ENCODE results near the gene FREM3. TPM values are rescaled to one million over a fixed set of nuclear protein-coding genes. Genes with fewer than 3 reads are reported as not detected.

The FREM3 gene
- total RNA-seq, 4 donors from 2014 or later, result not detected

- DNase-seq (ENCODE audit: low spot score in 2 of 2), result no peak
- no peak overlapping the region for H3K27ac ChIP-seq
- 89 to 90% methylated on average over 9 of the region's 9 CpGs for WGBS, 2 donors
- no peaks in the 10 kb centered on the region for H3K27me3 ChIP-seq
- H3K4me3 ChIP-seq, result no peak overlapping the region
- peaks cover 0 to 8% (median 0%) of the 10 kb centered on the region in 4 donors for H3K9me3 ChIP-seq
- no peak for TF ChIP-seq EP300 (IDR thresholded peaks at IDR 0.05)
- TF ChIP-seq CTCF (IDR thresholded peaks at IDR 0.05), result no peak
- no peak for TF ChIP-seq POLR2A (IDR thresholded peaks at IDR 0.05)
- peaks cover 0 to 19% (median 0%) of the 10 kb centered on the region in 4 donors for H3K4me1 ChIP-seq
- no peaks in the 10 kb centered on the region for H3K36me3 ChIP-seq
Measured at GRCh38 chr4:143668930-143669552, 31.4 kb downstream of the FREM3 start.

- Histone ChIP-seq H3K36me3 (no peaks in the 10 kb centered on the region), H3K4me1 (peaks cover 0 to 19% (median 0%) of the 10 kb centered on the region in 4 donors), H3K4me3 (no peak overlapping the region), H3K27ac (no peak overlapping the region), H3K27me3 (no peaks in the 10 kb centered on the region), H3K9me3 (no peaks in the 10 kb centered on the region)
- DNase-seq (ENCODE audit: low spot score in 2 of 2), result peak in 1 of 2 donors; percentile 76
- TF ChIP-seq CTCF (IDR thresholded peaks at IDR 0.05) (no peak), EP300 (IDR thresholded peaks at IDR 0.05) (peak in 1 of 2 donors; percentile 72)
- 1 to 4% methylated on average over 4 of the region's 4 CpGs for WGBS, 2 donors
Measured at GRCh38 chr4:143667461-143667860, 33.0 kb downstream of the FREM3 start.

- TF ChIP-seq EP300 (IDR thresholded peaks at IDR 0.05), result no peak
- no peak for TF ChIP-seq POLR2A (IDR thresholded peaks at IDR 0.05)
- TF ChIP-seq CTCF (IDR thresholded peaks at IDR 0.05), result no peak
- no peak for DNase-seq (ENCODE audit: low spot score in 2 of 2)
- Histone ChIP-seq H3K27ac (no peak overlapping the region), H3K9me3 (peaks cover 0 to 3% (median 0%) of the 10 kb centered on the region in 4 donors), H3K4me3 (no peak overlapping the region), H3K4me1 (no peaks in the 10 kb centered on the region), H3K27me3 (no peaks in the 10 kb centered on the region), H3K36me3 (no peaks in the 10 kb centered on the region)
- 90 to 96% methylated on average over 4 of the region's 4 CpGs for WGBS, 2 donors
Measured at GRCh38 chr4:143658336-143658735, 42.1 kb downstream of the FREM3 start.

GRCh38 chr4:143654571-143654970 is 45.9 kb downstream of the FREM3 start:
- no peaks in the 10 kb centered on the region for H3K36me3 ChIP-seq
- no peak overlapping the region for H3K4me3 ChIP-seq
- WGBS, 2 donors, result 77 to 79% methylated on average over 1 of the region's 1 CpG
- TF ChIP-seq CTCF (IDR thresholded peaks at IDR 0.05), result no peak
- no peak for TF ChIP-seq EP300 (IDR thresholded peaks at IDR 0.05)
- TF ChIP-seq POLR2A (IDR thresholded peaks at IDR 0.05), result no peak
- H3K9me3 ChIP-seq, result peaks cover 0 to 3% (median 0%) of the 10 kb centered on the region in 4 donors
- no peaks in the 10 kb centered on the region for H3K27me3 ChIP-seq
- DNase-seq (ENCODE audit: low spot score in 2 of 2), result no peak
- no peak overlapping the region for H3K27ac ChIP-seq
- H3K4me1 ChIP-seq, result no peaks in the 10 kb centered on the region

GRCh38 chr4:143653031-143653430 is 47.4 kb downstream of the FREM3 start:
- no peak for TF ChIP-seq POLR2A (IDR thresholded peaks at IDR 0.05)
- no peak for TF ChIP-seq CTCF (IDR thresholded peaks at IDR 0.05)
- Histone ChIP-seq H3K4me1 (no peaks in the 10 kb centered on the region), H3K36me3 (no peaks in the 10 kb centered on the region), H3K9me3 (peaks cover 0 to 3% (median 0%) of the 10 kb centered on the region in 4 donors), H3K27me3 (no peaks in the 10 kb centered on the region), H3K27ac (no peak overlapping the region), H3K4me3 (no peak overlapping the region)
- WGBS, 2 donors, result 79 to 86% methylated on average over 3 of the region's 3 CpGs
- DNase-seq (ENCODE audit: low spot score in 2 of 2), result no peak

Measured in tibial nerve (tissue), 4 donors.